IMR-90 (cell line): ENCODE results near the gene RFPL4A. TPM values are rescaled to one million over a fixed set of nuclear protein-coding genes. Genes with fewer than 3 reads are reported as not detected.
"Not testable (repeated sequence)": the region's sequence is repeated elsewhere in the genome, so short reads cannot be mapped to it uniquely, and the experiment has no call there.

Source experiments
- ATAC-seq: fragments of 200-7000 bp; cut with Tn5 transposase; 2 replicates; pipeline ENCODE4 v1.9.1; 2020; ENCODE audit warnings: low read depth, mild to moderate bottlenecking, moderate library complexity
- BruUV-seq: library from RNA; stranded (reverse); fragments of 400-500 nt; replicated peaks from 2 replicates; lab custom pipeline; 2021; lab: Mats Ljungman, UMichigan
- CTCF ChIA-PET: fragments of 300-600 bp; formaldehyde crosslinking; extraction: SDS; loops from one replicate; lab custom pipeline; 2021; ENCODE audit warnings: antibody characterized with exemption; lab: Yijun Ruan, JAX
- POLR2A ChIA-PET: fragments of 300-600 bp; sonication (Branson Sonifier 250); formaldehyde crosslinking; loops from one replicate; lab custom pipeline; 2022; ENCODE audit warnings: antibody characterized with exemption; ENCODE audit not compliant: unreplicated experiment; lab: Charles Lee
- DNase-seq: peaks from one replicate; pipeline ENCODE4 v3.0.0; 2013
- H2AFZ ChIP-seq: replicated peaks from 2 replicates; pipeline ENCODE3; 2013; ENCODE audit warnings: low read length, mild to moderate bottlenecking; ENCODE audit not compliant: poor library complexity
- H2AK5ac ChIP-seq: 2 replicates; pipeline ENCODE4 v1.6.1; 2013; ENCODE audit warnings: low read depth, low read length, inconsistent platforms
- H2AK9ac ChIP-seq: replicated peaks from 2 replicates; pipeline ENCODE3; 2013; ENCODE audit warnings: mild to moderate bottlenecking, low read depth, low read length, moderate library complexity; ENCODE audit not compliant: poor library complexity
- H2BK120ac ChIP-seq: 2 replicates; pipeline ENCODE4 v1.6.1; 2013; ENCODE audit warnings: low read depth, low read length, inconsistent platforms
- H2BK15ac ChIP-seq: 3 replicates; pipeline ENCODE4 v1.6.1; 2013; ENCODE audit warnings: low read depth, low read length, inconsistent platforms
- H2BK20ac ChIP-seq: 2 replicates; pipeline ENCODE4 v1.6.1; 2013; ENCODE audit warnings: low read depth, mild to moderate bottlenecking, inconsistent platforms, low read length, moderate library complexity
- H2BK5ac ChIP-seq: 2 replicates; pipeline ENCODE4 v1.6.1; 2013; ENCODE audit warnings: mild to moderate bottlenecking, low read depth, low read length, inconsistent platforms; ENCODE audit not compliant: poor library complexity, severe bottlenecking
- H3K14ac ChIP-seq: replicated peaks from 2 replicates; pipeline ENCODE4 v1.6.1; 2013; ENCODE audit warnings: low read depth, low read length, inconsistent platforms
- H3K18ac ChIP-seq: 2 replicates; pipeline ENCODE4 v1.6.1; 2013; ENCODE audit warnings: low read depth, low read length, control low read depth
- H3K23ac ChIP-seq: 2 replicates; pipeline ENCODE4 v1.6.1; 2013; ENCODE audit warnings: low read depth, low read length, inconsistent platforms
- H3K27ac ChIP-seq: 2 replicates; pipeline ENCODE4 v1.5.1; 2013; ENCODE audit warnings: mild to moderate bottlenecking, control low read depth, low read length; ENCODE audit not compliant: insufficient read depth
- H3K27me3 ChIP-seq: 2 replicates; pipeline ENCODE4 v1.6.1; 2013; ENCODE audit warnings: low read length; ENCODE audit not compliant: control insufficient read depth, insufficient read depth
- H3K36me3 ChIP-seq: 2 replicates; pipeline ENCODE4 v1.6.1; 2013; ENCODE audit warnings: low read length, mixed read lengths; ENCODE audit not compliant: control insufficient read depth, insufficient read depth
- H3K4ac ChIP-seq: 2 replicates; pipeline ENCODE4 v1.6.1; 2013; ENCODE audit warnings: low read depth, low read length, inconsistent platforms
- H3K4me1 ChIP-seq: 2 replicates; pipeline ENCODE4 v1.6.1; 2013; ENCODE audit warnings: low read length, mixed read lengths; ENCODE audit not compliant: control insufficient read depth, insufficient read depth
- H3K4me2 ChIP-seq: 2 replicates; pipeline ENCODE4 v1.6.1; 2013; ENCODE audit warnings: low read depth, mild to moderate bottlenecking, control low read depth, low read length, moderate library complexity
- H3K4me3 ChIP-seq: 2 replicates; pipeline ENCODE4 v1.5.1; 2013; ENCODE audit warnings: low read depth, mild to moderate bottlenecking, control low read depth, low read length, moderate library complexity; ENCODE audit not compliant: insufficient read depth
- H3K56ac ChIP-seq: 2 replicates; pipeline ENCODE4 v1.6.1; 2013; ENCODE audit warnings: low read length, inconsistent platforms; ENCODE audit not compliant: insufficient read depth; ENCODE audit errors: extremely low read depth
- H3K79me1 ChIP-seq, 2 experiments: 2 replicates each; pipeline ENCODE4 v1.6.1; 2013; ENCODE audit warnings: low read length in 2 of 2, inconsistent platforms in 1 of 2, low read depth in 1 of 2
- H3K9ac ChIP-seq: 2 replicates; pipeline ENCODE4 v1.6.1; 2013; ENCODE audit warnings: low read depth, low read length, control low read depth
- H3K9me1 ChIP-seq: 2 replicates; pipeline ENCODE4 v1.6.1; 2013; ENCODE audit warnings: low read length, inconsistent platforms; ENCODE audit not compliant: insufficient read depth
- H3K9me3 ChIP-seq: 2 replicates; pipeline ENCODE4 v1.6.1; 2013; ENCODE audit warnings: low read length; ENCODE audit not compliant: control insufficient read depth, insufficient read depth
- H4K20me1 ChIP-seq: 2 replicates; pipeline ENCODE4 v1.6.1; 2013; ENCODE audit warnings: low read length, inconsistent platforms; ENCODE audit not compliant: insufficient read depth
- H4K5ac ChIP-seq: 2 replicates; pipeline ENCODE4 v1.6.1; 2013; ENCODE audit warnings: mild to moderate bottlenecking, low read depth, low read length, control low read depth
- H4K8ac ChIP-seq, 2 experiments: 2 replicates each; pipeline ENCODE4 v1.6.1; 2013; ENCODE audit warnings: low read depth in 2 of 2, low read length in 2 of 2, control low read depth in 1 of 2, inconsistent platforms in 1 of 2
- H4K91ac ChIP-seq: 2 replicates; pipeline ENCODE4 v1.6.1; 2013; ENCODE audit warnings: low read depth, low read length, inconsistent platforms; ENCODE audit not compliant: insufficient read depth
- WGBS, 2 experiments: methylation state at CpG; one replicate each; pipeline versions ENCODE4 v1.1.5 to v1.1.7; 2013; ENCODE audit warnings: missing lambda C conversion rate in 2 of 2; ENCODE audit not compliant: insufficient read length in 1 of 2; ENCODE audit errors: extremely low coverage in 2 of 2; 5-methylcytosine and 5-hydroxymethylcytosine counted together
- dilution Hi-C: fragments of 300-500 bp; cut with HindIII; formaldehyde crosslinking; loops from one replicate; pipeline ENCODE4 v1.14.3; 2018; ENCODE audit warnings: low sequenced_read_pairs; ENCODE audit not compliant: unreplicated experiment
- in situ Hi-C: fragments of 300-500 bp; cut with MboI; formaldehyde crosslinking; loops from 3 replicates; pipeline ENCODE4 v1.14.3; 2019; ENCODE audit warnings: low sequenced_read_pairs, inconsistent platforms, mixed read lengths
- intact Hi-C: fragments of 100-400 bp; cut with micrococcal nuclease; formaldehyde crosslinking; loops from 2 replicates; pipeline ENCODE4 v1.10.0; 2022
- polyA plus RNA-seq, 3 experiments: library from polyadenylated mRNA; depleted of rRNA; stranded (reverse); fragments of >200 nt; gene quantifications; 2 replicates each; pipeline ENCODE4 v1.2.3, GENCODE V29; 2012; ENCODE audit warnings: low replicate concordance in 1 of 3
- total RNA-seq: library from RNA; depleted of rRNA; stranded (reverse); fragments of >200 nt; gene quantifications from 2 replicates; pipeline ENCODE4 v1.2.3, GENCODE V29; 2012

The RFPL4A gene
- total and polyA plus RNA-seq, 2 of the 4 experiments (the other 2 are of a cell fraction) = 0.07 TPM; not detected in 1

- H3K4me2 ChIP-seq, H3K4me3 ChIP-seq: not testable (repeated sequence)
These were observed 28.5 kb upstream of the RFPL4A start for GRCh38 chr19:55730378-55730777.

More at GRCh38 chr19:55730378-55730777, 28.5 kb upstream of the RFPL4A start:
- WGBS, 2 experiments = no CpG with 5 or more reads among the region's 2 CpGs
- H3K9me3 ChIP-seq, H3K9me1 ChIP-seq, H3K4me1 ChIP-seq, H3K23ac ChIP-seq, H2AK5ac ChIP-seq, H2AK9ac ChIP-seq, H3K4ac ChIP-seq, H3K79me1 ChIP-seq, H3K36me3 ChIP-seq, CTCF ChIA-PET, intact Hi-C loops, dilution Hi-C loops, H3K9ac ChIP-seq, H2BK5ac ChIP-seq, BruUV-seq, H4K20me1 ChIP-seq, H2BK15ac ChIP-seq, in situ Hi-C loops, H3K27me3 ChIP-seq, H3K56ac ChIP-seq, H2BK120ac ChIP-seq, DNase-seq, H2BK20ac ChIP-seq, H3K27ac ChIP-seq, H3K18ac ChIP-seq, ATAC-seq, H4K5ac ChIP-seq, POLR2A ChIA-PET, H3K14ac ChIP-seq, H4K91ac ChIP-seq, H2AFZ ChIP-seq, H4K8ac ChIP-seq: not testable (repeated sequence)
